ENCODE measurements around the gene ADAMTSL4. TPM values are rescaled to one million over a fixed set of nuclear protein-coding genes. Genes with fewer than 3 reads are reported as not detected.
A peak's percentile ranks its signal among the peaks of the same experiment; 100 is the strongest.
"Not testable (repeated sequence)": the region's sequence is repeated elsewhere in the genome, so short reads cannot be mapped to it uniquely, and the experiment has no call there.

Gene ADAMTSL4
- total RNA-seq, 2 donors from 2014 or later: 0.29 to 0.37 TPM

DNA sequence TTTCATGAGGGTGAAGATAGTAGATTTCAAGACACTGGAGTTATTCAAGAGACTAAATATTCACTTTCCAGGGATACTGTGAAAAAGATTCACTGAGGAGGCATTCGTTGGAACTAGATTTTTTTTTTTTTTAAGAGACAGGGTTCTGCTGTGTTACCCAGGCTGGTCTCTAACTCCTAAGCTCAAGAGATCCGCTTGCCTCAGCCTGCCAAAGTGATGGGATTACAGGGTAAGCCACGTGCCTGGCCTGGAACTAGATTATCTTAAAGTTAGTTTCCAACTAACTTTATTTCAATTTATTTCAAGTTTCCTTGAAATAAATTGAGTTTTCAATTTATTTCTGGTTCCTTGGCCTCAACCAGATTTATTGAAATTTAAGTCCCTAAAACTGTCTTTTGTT, 54.5 kb downstream of the ADAMTSL4 start:
- Mint-ChIP-seq H3K27me3 (no peaks in the 10 kb centered on the region), H3K4me1 (peaks cover 14% of the 10 kb centered on the region), H3K4me3 (no peak overlapping the region), H3K9me3 (no peaks in the 10 kb centered on the region), H3K27ac (peak overlapping the region; percentile 89), H3K36me3 (ENCODE audit: low read depth) (peaks cover 36% of the 10 kb centered on the region)
- no peak for ATAC-seq (replicated peaks)

DNA sequence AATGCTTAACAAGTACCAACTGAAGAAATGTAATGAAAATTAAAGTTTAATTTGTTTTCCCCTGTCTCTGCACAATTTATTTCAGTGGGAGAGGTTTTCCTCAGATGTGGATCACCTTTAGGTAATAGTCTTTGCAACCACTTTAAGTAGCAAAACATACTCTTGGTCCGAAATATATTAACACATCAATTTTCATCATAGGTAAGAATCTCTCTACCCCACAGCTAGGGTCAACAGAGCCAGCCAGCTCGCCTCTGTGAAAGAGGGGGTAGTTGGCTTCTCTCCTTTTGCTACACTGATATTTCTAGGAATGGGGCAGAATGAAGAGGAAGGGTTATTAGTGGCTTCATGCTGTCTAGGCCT, 55.0 kb downstream of the ADAMTSL4 start:
- Mint-ChIP-seq H3K27ac (peak overlapping the region; percentile 89), H3K9me3 (no peaks in the 10 kb centered on the region), H3K36me3 (ENCODE audit: low read depth) (peaks cover 41% of the 10 kb centered on the region), H3K4me3 (peak overlapping the region; percentile 65), H3K27me3 (no peaks in the 10 kb centered on the region), H3K4me1 (peaks cover 14% of the 10 kb centered on the region)
- ATAC-seq (replicated peaks): no peak

DNA sequence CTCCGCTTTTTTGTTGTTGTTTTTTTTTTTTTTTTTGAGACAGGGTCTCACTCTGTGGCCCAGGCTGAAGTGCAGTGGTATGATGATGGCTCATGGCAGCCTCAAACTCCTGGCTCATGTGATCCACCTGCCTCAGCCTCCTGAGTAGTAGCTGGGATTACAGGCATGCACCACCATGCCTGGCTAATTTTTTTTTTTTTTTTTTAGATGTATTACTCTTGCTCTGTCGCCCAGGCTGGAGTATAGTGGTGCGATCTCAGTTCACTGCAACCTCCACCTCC, 56.2 kb downstream of the ADAMTSL4 start:
- not testable (repeated sequence) for H3K9me3 Mint-ChIP-seq; H3K27me3 Mint-ChIP-seq; ATAC-seq (replicated peaks)
- Mint-ChIP-seq H3K36me3 (ENCODE audit: low read depth) (peaks cover 31% of the 10 kb centered on the region), H3K27ac (peak overlapping the region; percentile 89), H3K4me3 (peak overlapping the region; percentile 65), H3K4me1 (peaks cover 14% of the 10 kb centered on the region)

DNA sequence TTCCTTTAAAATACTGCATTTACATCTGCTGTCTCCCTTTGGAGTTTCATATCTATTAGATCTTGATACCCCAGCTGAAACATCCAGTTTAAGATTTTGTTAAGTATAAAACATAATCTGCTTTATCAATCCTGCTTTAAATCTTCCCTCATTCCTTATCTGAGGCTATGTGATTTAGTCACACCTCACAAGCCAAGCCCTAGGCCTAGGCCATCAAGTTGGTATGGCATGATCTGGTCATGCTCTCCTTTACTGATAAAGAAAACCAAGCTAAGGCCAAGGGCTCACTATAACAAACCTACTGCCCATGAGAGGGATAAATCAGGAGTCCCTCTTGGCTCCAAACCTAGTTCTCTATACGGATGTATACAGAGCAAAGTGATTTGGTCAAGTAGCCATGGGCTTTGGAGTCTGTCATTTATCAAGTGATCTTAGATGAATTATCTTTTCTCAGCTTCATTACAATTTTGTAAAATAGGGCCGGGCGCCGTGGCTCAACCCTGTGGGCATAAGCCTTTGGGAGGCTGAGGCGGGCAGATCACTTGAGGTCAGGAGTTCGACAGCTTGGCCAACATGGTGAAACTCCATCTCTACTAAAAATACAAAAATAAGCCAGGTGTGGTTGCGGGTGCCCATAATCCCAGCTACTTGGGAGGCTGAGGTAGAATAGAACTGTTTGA, 57.4 kb downstream of the ADAMTSL4 start:
- Mint-ChIP-seq H3K4me1 (peaks cover 20% of the 10 kb centered on the region), H3K9me3 (no peaks in the 10 kb centered on the region), H3K4me3 (peak overlapping the region; percentile 19), H3K27ac (peak overlapping the region; percentile 79), H3K27me3 (no peaks in the 10 kb centered on the region), H3K36me3 (ENCODE audit: low read depth) (peaks cover 28% of the 10 kb centered on the region)
- ATAC-seq (replicated peaks): no peak

DNA sequence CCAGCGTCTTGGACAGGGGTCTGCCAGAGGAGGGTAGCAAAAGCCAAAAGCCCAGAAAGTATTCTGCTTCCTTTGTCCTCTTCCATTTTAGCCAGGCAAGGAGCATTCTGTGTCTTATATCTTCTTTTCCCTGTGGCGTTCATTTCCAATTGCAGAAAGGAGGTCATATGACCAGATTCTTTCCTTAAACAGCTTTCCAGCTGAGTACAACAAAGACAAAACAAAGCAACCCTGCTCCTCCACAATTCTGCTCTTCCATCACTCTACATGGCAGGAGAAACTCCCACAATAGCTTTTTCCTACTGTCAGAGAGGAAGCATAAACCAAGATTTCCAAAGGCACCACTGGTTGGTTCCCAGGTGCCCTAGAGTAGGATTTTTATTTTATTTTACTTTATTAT, 60.5 kb downstream of the ADAMTSL4 start:
- peaks cover 20% of the 10 kb centered on the region for H3K4me1 Mint-ChIP-seq
- no peak for ATAC-seq (replicated peaks)
- peak overlapping the region; percentile 98 for H3K27ac Mint-ChIP-seq
- H3K36me3 Mint-ChIP-seq (ENCODE audit: low read depth): peaks cover 50% of the 10 kb centered on the region
- H3K9me3 Mint-ChIP-seq: no peaks in the 10 kb centered on the region
- H3K27me3 Mint-ChIP-seq: no peaks in the 10 kb centered on the region
- H3K4me3 Mint-ChIP-seq: peak overlapping the region; percentile 21

Other genes with a start within 250 kb of the ADAMTSL4 start
- 10 to 100 TPM; 67.0 to 77.9 TPM for gene PRPF3, start 227.9 kb upstream of the ADAMTSL4 start, total RNA-seq
- gene RPRD2, start 185.3 kb upstream of the ADAMTSL4 start, total RNA-seq: 10 to 100 TPM; 23.0 to 26.9 TPM
- 10 to 100 TPM; 28.8 to 35.3 TPM for gene TARS2, start 62.0 kb upstream of the ADAMTSL4 start, total RNA-seq
- 1 to 10 TPM; 1.1 to 2.0 TPM for gene ECM1, start 41.3 kb upstream of the ADAMTSL4 start, total RNA-seq
- 1 to 10 TPM in 1 of 2 donors, not detected in 1; 1.2 TPM for gene FALEC, start 33.7 kb upstream of the ADAMTSL4 start, total RNA-seq
- 100 to 1,000 TPM; 235 to 351 TPM for gene MCL1, start 30.2 kb downstream of the ADAMTSL4 start, total RNA-seq
- gene ENSA, start 80.2 kb downstream of the ADAMTSL4 start, total RNA-seq: 100 to 1,000 TPM; 136 to 199 TPM
- 10 to 100 TPM; 13.0 to 18.7 TPM for gene GOLPH3L, start 147.7 kb downstream of the ADAMTSL4 start, total RNA-seq
- not detected for gene HORMAD1, start 171.5 kb downstream of the ADAMTSL4 start, total RNA-seq
- 10 to 100 TPM; 61.3 to 71.0 TPM for gene CTSS, start 216.4 kb downstream of the ADAMTSL4 start, total RNA-seq